Activated T-cell treated with anti-CD3 and anti-CD28 coated beads for 48 hours (primary cell): Measurements from ENCODE around the gene STEAP1B.
A peak's percentile ranks its signal among the peaks of the same experiment; 100 is the strongest.
"Not testable (repeated sequence)": the region's sequence is repeated elsewhere in the genome, so short reads cannot be mapped to it uniquely, and the experiment has no call there.

Experiments used
- DNase-seq: peaks from one replicate; pipeline ENCODE4 v3.0.0-alpha.2; 2020; ENCODE audit warnings: low read depth

Gene STEAP1B

GRCh38 chr7:22499888-22500689 is at the start of gene STEAP1B:
Gene STEAP1B, minus strand, starts transcription at chr7:22500188. Its CDS starts 5,333 bp downstream, at chr7:22494855.
- peak; percentile 84 for DNase-seq

DNA sequence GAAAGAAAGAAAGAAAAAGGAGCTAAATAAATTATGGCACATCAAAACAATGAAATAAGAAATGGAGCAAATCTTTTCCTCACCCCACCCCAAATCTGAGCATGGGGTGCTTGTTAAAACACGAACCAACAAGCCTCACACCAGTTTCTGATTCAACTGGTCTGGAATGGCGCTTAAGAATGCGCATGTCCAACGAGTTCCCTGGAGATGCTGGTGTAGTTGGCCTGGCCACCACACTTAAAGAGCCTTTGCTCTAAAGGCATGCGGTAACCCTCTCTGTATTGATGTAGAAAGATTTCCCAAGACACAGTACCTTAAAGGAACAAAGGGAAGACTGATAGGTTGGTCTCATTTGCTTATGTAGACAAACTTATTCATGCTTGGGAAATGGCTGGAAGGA is 49.1 kb upstream of the STEAP1B start:
- no peak for DNase-seq

- DNase-seq = no peak
Measured at GRCh38 chr7:22548313-22548712, 48.3 kb upstream of the STEAP1B start.

DNA sequence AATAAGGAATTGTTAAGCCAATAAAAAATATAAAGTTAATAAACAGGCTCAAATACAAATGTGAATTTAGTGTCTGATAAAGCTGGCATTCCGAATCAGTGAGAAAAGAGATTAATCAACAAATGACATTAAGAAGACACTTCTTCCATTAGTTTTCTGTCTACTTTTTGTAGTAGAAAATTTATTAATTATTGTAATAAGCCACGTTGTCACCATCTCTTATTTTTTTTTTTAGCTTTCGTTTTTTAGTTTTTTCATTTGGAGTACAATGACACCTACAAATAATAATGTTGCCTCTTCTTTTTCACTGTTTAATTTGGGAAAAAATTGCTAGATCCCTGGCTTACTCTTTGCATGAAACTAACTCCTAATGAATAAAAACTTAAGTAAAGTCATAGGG is 46.8 kb upstream of the STEAP1B start:
- DNase-seq = no peak

DNA sequence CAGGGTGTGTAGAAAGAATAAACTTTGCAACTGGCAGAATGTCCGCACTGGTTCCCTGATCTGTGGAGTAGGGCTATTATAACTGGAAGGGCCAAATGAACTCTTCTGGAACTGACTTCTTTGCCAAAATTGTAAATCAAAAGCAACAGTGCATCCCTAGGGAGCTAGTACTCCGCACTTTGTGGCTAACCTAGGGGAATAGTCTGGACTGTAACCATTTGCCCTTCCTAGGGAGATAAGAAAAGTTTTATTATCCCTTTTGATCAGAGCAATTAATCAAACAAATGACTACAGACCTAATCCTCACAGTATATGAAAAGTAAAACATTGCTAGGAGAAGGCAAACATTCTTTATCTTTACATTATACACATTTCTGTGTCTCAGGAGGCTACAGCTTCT is 45.5 kb upstream of the STEAP1B start:
- no peak for DNase-seq

GRCh38 chr7:22544245-22544644 is 44.3 kb upstream of the STEAP1B start:
- DNase-seq = no peak

- DNase-seq = no peak
Measured at GRCh38 chr7:22543169-22543568, 43.2 kb upstream of the STEAP1B start.

DNA sequence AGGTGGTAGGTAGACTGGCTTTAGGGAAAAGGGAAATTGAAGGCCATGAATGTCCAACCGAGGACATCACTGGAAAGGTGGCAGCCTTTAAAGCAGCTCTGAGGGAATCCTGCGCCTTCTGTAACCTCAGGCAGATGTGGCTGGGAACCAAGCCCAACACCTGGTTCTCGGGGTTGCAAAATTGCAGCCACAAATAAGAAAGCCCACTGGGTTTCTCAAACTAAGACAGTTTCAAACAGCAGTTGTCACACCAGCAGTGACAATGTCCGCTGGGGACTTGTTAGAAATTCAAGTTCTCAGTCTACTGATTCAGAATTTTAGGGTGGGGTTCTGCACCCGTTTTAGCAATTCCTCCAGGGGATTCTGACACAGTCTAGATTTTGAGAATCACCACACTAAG is 42.7 kb upstream of the STEAP1B start:
- DNase-seq = no peak

- no peak for DNase-seq
Measured at GRCh38 chr7:22542254-22542653, 42.3 kb upstream of the STEAP1B start.

GRCh38 chr7:22541789-22542188 is 41.8 kb upstream of the STEAP1B start:
- no peak for DNase-seq

GRCh38 chr7:22528537-22528936 is 28.5 kb upstream of the STEAP1B start:
- DNase-seq = not testable (repeated sequence)

DNA sequence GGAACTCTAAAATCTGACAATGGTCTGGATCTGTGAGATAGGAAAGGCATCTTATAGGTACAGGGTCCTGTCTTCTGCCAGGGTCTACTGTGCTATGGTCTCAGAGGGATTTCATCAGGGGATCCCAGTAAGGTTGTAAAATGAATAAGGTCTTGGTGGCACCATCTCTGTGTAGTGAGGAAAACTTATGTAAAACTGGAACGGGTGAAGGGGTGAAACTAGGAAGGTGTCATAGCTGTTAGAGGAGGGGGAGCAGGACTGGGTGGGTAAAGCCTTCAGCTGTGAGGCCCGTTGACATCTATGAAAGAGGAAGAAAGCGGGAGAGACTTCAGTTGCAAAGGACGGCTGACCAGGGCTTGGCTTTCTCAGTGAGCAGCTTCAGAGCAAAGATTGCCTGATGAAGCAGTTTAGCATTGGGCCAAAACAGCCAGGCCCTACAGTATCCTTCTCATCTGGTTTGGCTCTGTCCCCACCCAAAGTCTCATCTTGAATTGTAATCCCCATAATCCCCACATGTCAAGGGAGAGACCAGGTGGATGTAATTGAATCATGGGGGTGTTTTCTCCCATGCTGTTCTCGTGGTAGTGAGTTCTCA is 24.5 kb upstream of the STEAP1B start:
- DNase-seq = not testable (repeated sequence)

DNA sequence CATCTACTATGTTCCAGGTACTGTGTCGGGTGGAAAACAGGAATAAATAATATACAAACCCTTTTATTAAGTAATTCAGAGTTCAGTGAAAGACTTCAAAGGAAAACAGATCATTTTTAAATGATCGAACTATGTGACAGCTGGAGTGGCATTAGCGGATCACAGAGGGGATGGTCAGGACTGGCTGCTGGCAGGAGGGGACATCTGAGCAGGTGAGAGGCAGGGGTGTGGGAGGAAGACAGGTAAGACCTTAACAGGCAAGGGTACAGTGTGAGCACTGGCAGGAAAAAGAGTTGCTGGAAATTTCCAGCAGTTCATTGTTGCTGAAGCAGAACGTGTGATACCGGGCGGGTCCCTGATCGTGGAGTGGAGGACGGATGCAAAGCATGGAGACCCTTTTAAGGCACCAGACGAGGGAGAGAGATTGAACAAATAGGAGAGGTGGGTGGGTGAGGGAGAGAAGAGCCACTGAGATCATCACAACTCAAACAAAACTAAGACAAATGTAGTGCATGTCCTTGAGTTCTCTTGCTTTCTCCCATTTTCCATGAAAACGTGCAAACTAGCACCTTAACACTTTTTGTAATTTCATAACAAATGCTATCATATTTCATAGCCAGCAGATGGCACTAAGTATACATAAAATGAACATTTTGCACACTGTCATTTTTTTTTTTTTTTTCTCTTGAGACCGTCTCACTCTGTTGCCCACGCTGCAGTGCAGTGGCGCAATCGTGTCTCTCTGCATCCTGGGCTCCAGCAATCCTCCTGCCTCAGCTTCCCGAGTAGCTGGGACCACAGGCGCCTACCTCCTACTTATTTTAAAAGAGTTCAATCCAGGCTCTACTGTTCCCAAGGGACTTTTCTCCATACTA is 23.7 kb upstream of the STEAP1B start:
- DNase-seq = peak; percentile 13

- DNase-seq = not testable (repeated sequence)
Measured at GRCh38 chr7:22519560-22519959, 19.6 kb upstream of the STEAP1B start.

GRCh38 chr7:22516950-22517349 is 17.0 kb upstream of the STEAP1B start:
- not testable (repeated sequence) for DNase-seq

GRCh38 chr7:22514963-22515362 is 15.0 kb upstream of the STEAP1B start:
- DNase-seq = not testable (repeated sequence)

DNA sequence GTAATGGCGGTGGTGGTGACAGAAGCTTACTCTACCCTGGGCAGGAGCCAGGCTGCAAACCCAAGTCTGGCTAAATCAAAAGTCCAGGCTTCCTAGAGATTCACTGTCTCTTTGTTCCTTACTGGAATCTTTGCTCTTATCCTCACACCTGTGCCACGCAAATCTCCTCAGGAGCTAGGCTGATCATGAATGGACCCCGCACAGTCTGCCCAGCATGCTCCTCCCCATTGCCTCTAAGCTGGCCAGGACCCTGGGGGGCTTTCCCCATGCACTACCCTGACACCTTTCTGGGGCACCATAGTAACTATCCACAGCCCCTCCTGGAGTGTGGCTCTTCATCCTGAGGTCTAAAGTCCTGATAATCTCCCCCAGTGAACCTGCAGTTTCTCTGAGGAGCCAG is 7.3 kb upstream of the STEAP1B start:
- not testable (repeated sequence) for DNase-seq

DNA sequence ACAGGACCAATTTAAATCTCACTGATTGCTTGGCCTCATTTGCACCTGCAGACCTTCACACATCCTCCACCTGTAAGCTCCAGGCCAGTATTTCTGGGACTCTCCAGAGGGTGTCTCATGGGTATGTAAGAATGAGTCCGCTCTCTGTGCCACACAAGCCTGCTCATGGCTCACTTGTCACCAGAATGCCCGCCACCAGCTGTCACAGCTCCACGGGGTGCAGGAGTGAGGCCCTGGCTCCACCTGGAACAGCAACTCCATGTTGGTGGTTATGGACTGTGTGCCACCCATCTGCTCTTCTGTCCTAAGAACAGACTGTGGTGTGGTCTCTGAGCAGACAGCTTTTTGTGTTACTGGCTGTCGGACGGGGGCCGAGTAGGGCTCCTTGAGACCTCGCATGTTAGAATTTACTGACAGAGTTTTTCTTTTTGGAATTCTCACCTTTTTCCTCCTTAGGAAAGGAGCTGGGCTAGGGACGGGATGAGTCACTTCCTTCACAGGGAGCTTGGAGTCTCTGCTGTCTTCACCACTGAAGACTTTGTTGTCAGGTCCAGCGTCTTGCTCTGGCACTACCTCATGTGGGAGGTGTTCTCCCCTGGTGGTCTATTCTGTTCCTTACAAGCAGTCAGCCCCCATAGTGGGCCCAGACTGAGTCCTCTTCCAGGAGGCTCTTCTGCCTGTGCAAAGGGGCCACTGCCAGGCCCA is 6.5 kb upstream of the STEAP1B start:
- not testable (repeated sequence) for DNase-seq

DNA sequence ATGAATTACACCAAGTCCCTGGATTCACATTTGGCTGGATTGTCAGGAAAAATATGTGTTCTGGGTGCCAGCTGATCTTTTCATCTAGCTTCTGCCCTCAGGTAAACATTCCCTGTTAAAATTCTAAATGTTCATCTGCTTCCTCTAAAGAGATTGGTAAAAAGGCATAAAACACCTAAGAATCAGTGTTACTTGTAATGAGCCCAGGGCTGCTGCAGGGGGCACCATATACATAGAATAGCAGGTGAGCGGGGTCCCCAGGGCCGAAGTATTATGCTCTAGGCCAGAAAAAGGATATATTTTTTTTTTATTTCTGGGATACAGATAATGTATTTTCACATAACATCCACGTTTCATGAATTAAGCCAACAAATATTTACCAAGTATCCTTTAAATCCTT is 4.5 kb upstream of the STEAP1B start:
- DNase-seq = not testable (repeated sequence)

GRCh38 chr7:22502104-22502503 is 2.1 kb upstream of the STEAP1B start:
- DNase-seq = not testable (repeated sequence)

DNA sequence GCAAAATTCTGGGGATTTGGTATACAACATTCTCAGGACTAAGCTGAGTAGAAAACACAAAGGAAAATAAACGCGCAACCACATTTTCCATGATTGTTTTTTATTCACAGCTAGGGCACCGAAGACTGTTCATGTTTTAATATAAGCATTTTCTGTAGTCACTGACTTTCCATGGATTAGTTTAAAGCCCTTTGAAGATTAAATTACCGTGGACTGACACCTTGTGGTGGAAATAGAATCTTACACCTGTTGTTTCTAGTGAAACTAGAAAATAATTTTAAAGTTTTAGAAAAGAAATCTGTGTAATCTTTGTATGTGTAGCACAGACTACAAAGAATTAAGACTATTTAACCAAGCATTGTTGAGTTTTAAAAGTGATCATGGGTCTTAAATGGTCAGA is 1.3 kb upstream of the STEAP1B start:
- DNase-seq = not testable (repeated sequence)

- DNase-seq = no peak
Measured at GRCh38 chr7:22499044-22499443, 944 bp downstream of the STEAP1B start.
